ENCODE results near the gene VIL1. TPM values are rescaled to one million over a fixed set of nuclear protein-coding genes. Genes with fewer than 3 reads are reported as not detected.

VIL1 gene
- total RNA-seq, 1 donor: not detected

DNA sequence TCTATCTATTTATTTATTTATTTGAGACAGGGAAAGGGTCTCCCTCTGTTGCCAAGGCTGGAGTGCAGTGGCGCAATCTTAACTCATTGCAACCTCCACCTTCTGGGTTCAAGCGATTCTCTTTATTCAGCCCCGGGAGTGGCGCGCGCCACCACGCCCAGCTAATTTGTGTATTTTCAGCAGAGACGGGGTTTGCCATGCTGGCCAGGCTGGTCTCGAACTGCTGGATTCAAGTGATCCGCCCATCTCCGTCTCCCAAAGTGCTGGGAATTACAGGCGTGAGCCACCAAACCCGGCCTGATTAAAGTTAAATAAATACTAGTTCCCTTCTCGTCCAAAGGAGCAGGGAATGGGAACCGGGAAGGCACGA, 23.5 kb upstream of the VIL1 start:
- Histone ChIP-seq H3K4me3 (ENCODE audit: insufficient read depth, low read length) (peak overlapping the region; percentile 80), H4K20me1 (ENCODE audit: insufficient read depth, low read length) (no peaks in the 10 kb centered on the region), H3K27me3 (ENCODE audit: insufficient read depth, low read length) (no peaks in the 10 kb centered on the region), H3K36me3 (ENCODE audit: insufficient read depth, low read length) (no peaks in the 10 kb centered on the region), H2AFZ (ENCODE audit: low read length) (peak overlapping the region; percentile 94), H3K4me2 (ENCODE audit: insufficient read depth, low read length) (peak overlapping the region; percentile 88), H3K27ac (ENCODE audit: low read depth, low read length) (peak overlapping the region; percentile 36), H3K79me2 (ENCODE audit: insufficient read depth, low read length) (peaks cover 3% of the 10 kb centered on the region), H3K9me3 (ENCODE audit: low read depth, low read length) (no peaks in the 10 kb centered on the region), H3K4me1 (ENCODE audit: insufficient read depth, low read length) (peaks cover 19% of the 10 kb centered on the region)
- no peak for TF ChIP-seq CTCF (IDR thresholded peaks at IDR 0.05; ENCODE audit: extremely low read depth, low read depth, low read length)
- DNase-seq (ENCODE audit: insufficient read length, low spot score, missing footprints): no peak

GRCh38 chr2:218395826-218396687, 22.9 kb upstream of the VIL1 start:
- Histone ChIP-seq H3K4me1 (ENCODE audit: insufficient read depth, low read length) (peaks cover 19% of the 10 kb centered on the region), H3K4me3 (ENCODE audit: insufficient read depth, low read length) (peak overlapping the region; percentile 80), H3K9me3 (ENCODE audit: low read depth, low read length) (no peaks in the 10 kb centered on the region), H2AFZ (ENCODE audit: low read length) (peak overlapping the region; percentile 95), H3K79me2 (ENCODE audit: insufficient read depth, low read length) (peaks cover 10% of the 10 kb centered on the region), H3K36me3 (ENCODE audit: insufficient read depth, low read length) (no peaks in the 10 kb centered on the region), H4K20me1 (ENCODE audit: insufficient read depth, low read length) (peaks cover under 1% of the 10 kb centered on the region), H3K4me2 (ENCODE audit: insufficient read depth, low read length) (peak overlapping the region; percentile 88), H3K27ac (ENCODE audit: low read depth, low read length) (peak overlapping the region; percentile 81), H3K27me3 (ENCODE audit: insufficient read depth, low read length) (no peaks in the 10 kb centered on the region)
- TF ChIP-seq CTCF (IDR thresholded peaks at IDR 0.05; ENCODE audit: extremely low read depth, low read depth, low read length): peak; percentile 66
- peak; percentile 98 for DNase-seq (ENCODE audit: insufficient read length, low spot score, missing footprints)

- TF ChIP-seq CTCF (IDR thresholded peaks at IDR 0.05; ENCODE audit: extremely low read depth, low read depth, low read length): no peak
- H3K79me2 ChIP-seq (ENCODE audit: insufficient read depth, low read length): peaks cover 18% of the 10 kb centered on the region
- H3K4me3 ChIP-seq (ENCODE audit: insufficient read depth, low read length): peak overlapping the region; percentile 80
- peak overlapping the region; percentile 88 for H3K4me2 ChIP-seq (ENCODE audit: insufficient read depth, low read length)
- peak overlapping the region; percentile 81 for H3K27ac ChIP-seq (ENCODE audit: low read depth, low read length)
- H4K20me1 ChIP-seq (ENCODE audit: insufficient read depth, low read length): peaks cover 9% of the 10 kb centered on the region
- peak overlapping the region; percentile 95 for H2AFZ ChIP-seq (ENCODE audit: low read length)
- peaks cover 19% of the 10 kb centered on the region for H3K4me1 ChIP-seq (ENCODE audit: insufficient read depth, low read length)
- DNase-seq (ENCODE audit: insufficient read length, low spot score, missing footprints): peak; percentile 92
- H3K9me3 ChIP-seq (ENCODE audit: low read depth, low read length): no peaks in the 10 kb centered on the region
- H3K27me3 ChIP-seq (ENCODE audit: insufficient read depth, low read length): no peaks in the 10 kb centered on the region
- H3K36me3 ChIP-seq (ENCODE audit: insufficient read depth, low read length): no peaks in the 10 kb centered on the region
Observed at GRCh38 chr2:218396688-218397462, 22.0 kb upstream of the VIL1 start.

- DNase-seq (ENCODE audit: insufficient read length, low spot score, missing footprints): no peak
- Histone ChIP-seq H3K27me3 (ENCODE audit: insufficient read depth, low read length) (no peaks in the 10 kb centered on the region), H3K4me2 (ENCODE audit: insufficient read depth, low read length) (peak overlapping the region; percentile 88), H3K4me3 (ENCODE audit: insufficient read depth, low read length) (peak overlapping the region; percentile 80), H4K20me1 (ENCODE audit: insufficient read depth, low read length) (peaks cover 13% of the 10 kb centered on the region), H3K79me2 (ENCODE audit: insufficient read depth, low read length) (peaks cover 23% of the 10 kb centered on the region), H3K27ac (ENCODE audit: low read depth, low read length) (peak overlapping the region; percentile 37), H3K36me3 (ENCODE audit: insufficient read depth, low read length) (peaks cover 5% of the 10 kb centered on the region), H2AFZ (ENCODE audit: low read length) (peak overlapping the region; percentile 95), H3K9me3 (ENCODE audit: low read depth, low read length) (no peaks in the 10 kb centered on the region), H3K4me1 (ENCODE audit: insufficient read depth, low read length) (peaks cover 19% of the 10 kb centered on the region)
- no peak for TF ChIP-seq CTCF (IDR thresholded peaks at IDR 0.05; ENCODE audit: extremely low read depth, low read depth, low read length)
Observed at GRCh38 chr2:218397463-218397819, 21.5 kb upstream of the VIL1 start.
